ENCODE results near the gene TFCP2. TPM values are rescaled to one million over a fixed set of nuclear protein-coding genes. Genes with fewer than 3 reads are reported as not detected.

Gene TFCP2
- total RNA-seq, 4 donors from 2014 or later, result 12.3 to 16.6 (median 14.2) TPM

- WGBS, 2 donors (ENCODE audit: low coverage in 1 of 2), result 91 to 95% methylated on average over 2 of the region's 3 CpGs
- H3K4me3 ChIP-seq, result no peak overlapping the region
- H3K27me3 ChIP-seq, result no peaks in the 10 kb centered on the region
- no peaks in the 10 kb centered on the region for H3K9me3 ChIP-seq
- H3K4me1 ChIP-seq, result no peaks in the 10 kb centered on the region
- no peak overlapping the region for H3K27ac ChIP-seq
- no peak for ATAC-seq
- no peak for TF ChIP-seq EP300 (IDR thresholded peaks at IDR 0.05)
- H3K36me3 ChIP-seq, result no peaks in the 10 kb centered on the region
Observed at GRCh38 chr12:51156245-51156765, 16.6 kb downstream of the TFCP2 start.

DNA sequence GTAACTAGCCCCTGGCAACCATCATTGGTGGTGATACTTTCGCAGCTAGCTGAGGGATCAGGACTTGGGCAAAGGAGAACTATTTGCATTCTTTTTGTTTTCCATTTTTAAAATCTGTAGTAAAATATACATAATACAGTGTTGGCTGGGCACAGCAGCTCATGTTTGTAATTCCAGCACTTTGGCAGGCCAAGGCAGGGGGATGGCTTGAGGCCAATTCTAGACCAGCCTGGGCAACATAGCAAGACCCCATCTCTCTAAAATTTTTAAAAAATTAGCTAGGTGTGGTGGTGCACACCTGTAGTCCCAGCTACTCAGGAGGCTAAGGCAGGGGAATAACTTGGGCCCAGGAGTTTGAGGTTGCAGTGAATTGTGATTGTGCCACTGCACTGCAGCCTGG lies 20.0 kb downstream of the TFCP2 start:
- 100% methylated on average over 1 of the region's 1 CpG for WGBS, 2 donors (ENCODE audit: low coverage in 1 of 2)
- no peaks in the 10 kb centered on the region for H3K4me1 ChIP-seq
- no peak for TF ChIP-seq EP300 (IDR thresholded peaks at IDR 0.05)
- no peak for TF ChIP-seq POLR2A (IDR thresholded peaks at IDR 0.05)
- TF ChIP-seq POLR2AphosphoS5 (IDR thresholded peaks at IDR 0.05), result no peak
- no peak for TF ChIP-seq CTCF (IDR thresholded peaks at IDR 0.05)

GRCh38 chr12:51150777-51151176 lies 22.2 kb downstream of the TFCP2 start:
- no peaks in the 10 kb centered on the region for H3K4me1 ChIP-seq
- WGBS, 2 donors (ENCODE audit: low coverage in 1 of 2), result 59 to 90% methylated on average over 1 to 3 of the region's 3 CpGs
- no peak overlapping the region for H3K27ac ChIP-seq
- no peak for TF ChIP-seq CTCF (IDR thresholded peaks at IDR 0.05)
- no peak for TF ChIP-seq POLR2A (IDR thresholded peaks at IDR 0.05)
- no peak for TF ChIP-seq EP300 (IDR thresholded peaks at IDR 0.05)
- no peak for TF ChIP-seq POLR2AphosphoS5 (IDR thresholded peaks at IDR 0.05)
- no peaks in the 10 kb centered on the region for H3K27me3 ChIP-seq
- no peaks in the 10 kb centered on the region for H3K9me3 ChIP-seq
- H3K36me3 ChIP-seq, result no peaks in the 10 kb centered on the region
- H3K4me3 ChIP-seq, result no peak overlapping the region
- no peak for ATAC-seq

More for the DNA sequence above, 20.0 kb downstream of the TFCP2 start:
- Histone ChIP-seq H3K27me3 (no peaks in the 10 kb centered on the region), H3K9me3 (no peaks in the 10 kb centered on the region), H3K36me3 (no peaks in the 10 kb centered on the region), H3K27ac (no peak overlapping the region), H3K4me3 (no peak overlapping the region)
- no peak for ATAC-seq

GRCh38 chr12:51147309-51147708 lies 25.6 kb downstream of the TFCP2 start:
- no peaks in the 10 kb centered on the region for H3K36me3 ChIP-seq
- no peak overlapping the region for H3K4me3 ChIP-seq
- no peak for TF ChIP-seq CTCF (IDR thresholded peaks at IDR 0.05)
- TF ChIP-seq POLR2AphosphoS5 (IDR thresholded peaks at IDR 0.05), result no peak
- TF ChIP-seq EP300 (IDR thresholded peaks at IDR 0.05), result no peak
- TF ChIP-seq POLR2A (IDR thresholded peaks at IDR 0.05), result no peak
- H3K9me3 ChIP-seq, result no peaks in the 10 kb centered on the region
- H3K27me3 ChIP-seq, result no peaks in the 10 kb centered on the region
- H3K27ac ChIP-seq, result no peak overlapping the region
- 83 to 92% methylated on average over 1 of the region's 1 CpG for WGBS, 2 donors (ENCODE audit: low coverage in 1 of 2)
- ATAC-seq, result no peak
- H3K4me1 ChIP-seq, result no peaks in the 10 kb centered on the region

DNA sequence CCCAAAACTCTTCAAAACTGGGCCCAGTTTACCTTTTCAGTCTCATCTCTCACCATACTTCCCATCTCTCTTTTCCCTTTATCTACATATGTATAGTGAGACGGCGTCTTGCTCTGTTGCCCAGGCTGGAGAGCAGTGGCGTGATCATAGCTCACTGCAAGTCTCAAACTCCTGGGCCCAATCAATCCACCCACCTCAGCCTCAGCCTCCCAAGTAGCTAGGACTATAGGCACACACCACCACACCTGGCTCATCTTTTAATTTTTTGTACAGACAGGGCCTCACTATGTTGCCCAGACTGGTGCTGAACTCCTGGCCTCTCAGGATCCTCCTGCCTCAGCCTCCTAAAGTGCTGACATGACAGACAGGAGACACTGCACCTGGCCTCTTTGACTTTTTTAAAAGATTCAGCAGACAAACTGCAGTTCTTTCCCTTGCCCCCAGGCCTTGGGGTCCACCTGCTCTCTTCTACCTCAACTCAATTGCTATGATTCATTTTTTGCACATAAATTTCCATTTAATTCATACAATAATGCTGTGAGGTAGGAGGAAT lies 33.6 kb downstream of the TFCP2 start:
- H3K27me3 ChIP-seq, result no peaks in the 10 kb centered on the region
- ATAC-seq, result no peak
- H3K27ac ChIP-seq, result no peak overlapping the region
- no peak for TF ChIP-seq EP300 (IDR thresholded peaks at IDR 0.05)
- no peak for TF ChIP-seq POLR2AphosphoS5 (IDR thresholded peaks at IDR 0.05)
- TF ChIP-seq CTCF (IDR thresholded peaks at IDR 0.05), result no peak
- TF ChIP-seq POLR2A (IDR thresholded peaks at IDR 0.05), result no peak
- WGBS, 2 donors (ENCODE audit: low coverage in 1 of 2), result 76 to 91% methylated on average over 2 to 3 of the region's 3 CpGs
- peaks cover 0 to 27% of the 10 kb centered on the region in 2 donors for H3K36me3 ChIP-seq
- H3K4me3 ChIP-seq, result no peak overlapping the region
- H3K4me1 ChIP-seq, result no peaks in the 10 kb centered on the region
- H3K9me3 ChIP-seq, result no peaks in the 10 kb centered on the region
